ENCODE results near the gene ATXN1. TPM values are rescaled to one million over a fixed set of nuclear protein-coding genes. Genes with fewer than 3 reads are reported as not detected.
"Not testable (repeated sequence)": the region's sequence is repeated elsewhere in the genome, so short reads cannot be mapped to it uniquely, and the experiment has no call there.

The ATXN1 gene
- polyA plus RNA-seq, 1 donor (not counting 4 experiments of a cell fraction or from before 2014, with no cell fraction given): 9.7 TPM

GRCh38 chr6:16461491-16461890 lies 299.8 kb downstream of the ATXN1 start:
- Histone ChIP-seq H3K9me1 (ENCODE audit: control insufficient read depth, extremely low read depth, insufficient read depth, low read length) (no peaks in the 10 kb centered on the region), H4K20me1 (ENCODE audit: control insufficient read depth, extremely low read depth, insufficient read depth, low read length) (no peaks in the 10 kb centered on the region), H3K9ac (ENCODE audit: control insufficient read depth, extremely low read depth, insufficient read depth, low read length) (no peak overlapping the region), H3K9me3 (ENCODE audit: control insufficient read depth, low read depth, low read length) (no peaks in the 10 kb centered on the region), H2AFZ (ENCODE audit: control insufficient read depth, low read length) (no peak overlapping the region), H3K4me2 (ENCODE audit: control insufficient read depth, extremely low read depth, insufficient read depth, low read depth, low read length) (no peak overlapping the region), H3K27me3 (ENCODE audit: control insufficient read depth, extremely low read depth, insufficient read depth, low read length) (no peaks in the 10 kb centered on the region), H3K79me2 (ENCODE audit: control insufficient read depth, insufficient read depth, low read length) (no peaks in the 10 kb centered on the region), H3K4me3 (ENCODE audit: control insufficient read depth in 2 of 3, extremely low read depth in 1 of 3, insufficient read depth in 2 of 3, low read depth in 1 of 3, low read length in 3 of 3) (no peak overlapping the region), H3K36me3 (ENCODE audit: control insufficient read depth in 2 of 2, extremely low read depth in 1 of 2, insufficient read depth in 2 of 2, low read length in 2 of 2) (no peaks in the 10 kb centered on the region), H3K4me1 (ENCODE audit: control insufficient read depth, extremely low read depth, insufficient read depth, low read length) (no peaks in the 10 kb centered on the region), H3K27ac (ENCODE audit: control insufficient read depth, insufficient read depth, low read length) (no peak overlapping the region)
- DNase-seq (ENCODE audit: low read depth, low spot score) (no peak), FAIRE-seq (no peak)
- dilution Hi-C loops (cut with MboI; ENCODE audit: extremely low pct_ligation_motif_present, low sequenced_read_pairs): no loop called here
- TF ChIP-seq CTCF (optimal IDR thresholded peaks at IDR 0.05 in 1 of 3, IDR thresholded peaks at IDR 0.05 in 1 of 3, conservative IDR thresholded peaks at IDR 0.05 in 1 of 3; ENCODE audit: extremely low read depth in 1 of 3, insufficient read depth in 2 of 3, low read length in 3 of 3) (no peak), EZH2 (IDR thresholded peaks at IDR 0.05; ENCODE audit: low read length) (no peak)

- H3K27ac ChIP-seq (ENCODE audit: control insufficient read depth, insufficient read depth, low read length); FAIRE-seq; DNase-seq (ENCODE audit: low read depth, low spot score); H3K4me2 ChIP-seq (ENCODE audit: control insufficient read depth, extremely low read depth, insufficient read depth, low read depth, low read length); H3K36me3 ChIP-seq (ENCODE audit: control insufficient read depth in 2 of 2, extremely low read depth in 1 of 2, insufficient read depth in 2 of 2, low read length in 2 of 2); H3K4me3 ChIP-seq (ENCODE audit: control insufficient read depth in 2 of 3, extremely low read depth in 1 of 3, insufficient read depth in 2 of 3, low read depth in 1 of 3, low read length in 3 of 3); H3K9me1 ChIP-seq (ENCODE audit: control insufficient read depth, extremely low read depth, insufficient read depth, low read length); H3K27me3 ChIP-seq (ENCODE audit: control insufficient read depth, extremely low read depth, insufficient read depth, low read length); H3K4me1 ChIP-seq (ENCODE audit: control insufficient read depth, extremely low read depth, insufficient read depth, low read length); H3K9ac ChIP-seq (ENCODE audit: control insufficient read depth, extremely low read depth, insufficient read depth, low read length); H4K20me1 ChIP-seq (ENCODE audit: control insufficient read depth, extremely low read depth, insufficient read depth, low read length); H3K79me2 ChIP-seq (ENCODE audit: control insufficient read depth, insufficient read depth, low read length); dilution Hi-C loops (cut with MboI; ENCODE audit: extremely low pct_ligation_motif_present, low sequenced_read_pairs); H2AFZ ChIP-seq (ENCODE audit: control insufficient read depth, low read length); H3K9me3 ChIP-seq (ENCODE audit: control insufficient read depth, low read depth, low read length): not testable (repeated sequence)
These were observed 301.8 kb downstream of the ATXN1 start for GRCh38 chr6:16459472-16459871.

GRCh38 chr6:16452348-16452747 lies 308.9 kb downstream of the ATXN1 start:
- Histone ChIP-seq H3K79me2 (ENCODE audit: control insufficient read depth, insufficient read depth, low read length) (no peaks in the 10 kb centered on the region), H3K36me3 (ENCODE audit: control insufficient read depth in 2 of 2, extremely low read depth in 1 of 2, insufficient read depth in 2 of 2, low read length in 2 of 2) (no peaks in the 10 kb centered on the region), H3K27ac (ENCODE audit: control insufficient read depth, insufficient read depth, low read length) (no peak overlapping the region), H4K20me1 (ENCODE audit: control insufficient read depth, extremely low read depth, insufficient read depth, low read length) (no peaks in the 10 kb centered on the region), H3K9ac (ENCODE audit: control insufficient read depth, extremely low read depth, insufficient read depth, low read length) (no peak overlapping the region), H3K4me2 (ENCODE audit: control insufficient read depth, extremely low read depth, insufficient read depth, low read depth, low read length) (no peak overlapping the region), H3K9me3 (ENCODE audit: control insufficient read depth, low read depth, low read length) (no peaks in the 10 kb centered on the region), H3K27me3 (ENCODE audit: control insufficient read depth, extremely low read depth, insufficient read depth, low read length) (no peaks in the 10 kb centered on the region), H3K4me1 (ENCODE audit: control insufficient read depth, extremely low read depth, insufficient read depth, low read length) (no peaks in the 10 kb centered on the region), H3K4me3 (ENCODE audit: control insufficient read depth in 2 of 3, extremely low read depth in 1 of 3, insufficient read depth in 2 of 3, low read depth in 1 of 3, low read length in 3 of 3) (no peak overlapping the region), H3K9me1 (ENCODE audit: control insufficient read depth, extremely low read depth, insufficient read depth, low read length) (no peaks in the 10 kb centered on the region), H2AFZ (ENCODE audit: control insufficient read depth, low read length) (no peak overlapping the region)
- FAIRE-seq: no peak
- dilution Hi-C loops (cut with MboI; ENCODE audit: extremely low pct_ligation_motif_present, low sequenced_read_pairs): no loop called here
- no peak for DNase-seq (ENCODE audit: low read depth, low spot score)
- TF ChIP-seq EZH2 (IDR thresholded peaks at IDR 0.05; ENCODE audit: low read length) (no peak), CTCF (optimal IDR thresholded peaks at IDR 0.05 in 1 of 3, IDR thresholded peaks at IDR 0.05 in 1 of 3, conservative IDR thresholded peaks at IDR 0.05 in 1 of 3; ENCODE audit: extremely low read depth in 1 of 3, insufficient read depth in 2 of 3, low read length in 3 of 3) (no peak)

All from keratinocyte (primary cell).